Omental fat pad (tissue), 4 donors: Measurements from ENCODE around the gene FAM171A1. TPM values are rescaled to one million over a fixed set of nuclear protein-coding genes. Genes with fewer than 3 reads are reported as not detected.

ENCODE experiments used
- ATAC-seq: fragments of 150-250 bp; one replicate; pipeline ENCODE4 v1.9.1; 2016; ENCODE audit warnings: mild to moderate bottlenecking, moderate library complexity; ENCODE audit not compliant: low FRiP score
- DNase-seq: peaks from one replicate; pipeline ENCODE4 v3.0.0-alpha.2; 2019; ENCODE audit warnings: low spot score
- CTCF ChIP-seq, 3 donors: fragments of 450-650 bp; IDR thresholded peaks; one replicate each; pipeline ENCODE4 v1.5.1; 2016 to 2017; ENCODE audit warnings: antibody characterized with exemption in 3 of 3, mild to moderate bottlenecking in 3 of 3, moderate library complexity in 2 of 3
- total RNA-seq, 4 donors: library from RNA; depleted of rRNA; stranded (reverse); fragments of >200 nt; gene quantifications; one replicate each; pipeline ENCODE4 v1.1.0, GENCODE V29; 2016

The FAM171A1 gene
- total RNA-seq, 4 donors from 2014 or later, result 7.0 to 17.4 (median 15.2) TPM

GRCh38 chr10:15387021-15387420 lies 15.9 kb upstream of the FAM171A1 start:
- DNase-seq (no peak), ATAC-seq (no peak)
- no peak for TF ChIP-seq CTCF (IDR thresholded peaks at IDR 0.05)

GRCh38 chr10:15385552-15386455 lies 14.7 kb upstream of the FAM171A1 start:
- ATAC-seq, result no peak
- DNase-seq, result no peak
- TF ChIP-seq CTCF (IDR thresholded peaks at IDR 0.05), result no peak

GRCh38 chr10:15381420-15381819 lies 10.3 kb upstream of the FAM171A1 start:
- ATAC-seq (no peak), DNase-seq (no peak)
- TF ChIP-seq CTCF (IDR thresholded peaks at IDR 0.05), result no peak

GRCh38 chr10:15379078-15379477 lies 8.0 kb upstream of the FAM171A1 start:
- DNase-seq (no peak), ATAC-seq (no peak)
- TF ChIP-seq CTCF (IDR thresholded peaks at IDR 0.05), result no peak

GRCh38 chr10:15378569-15378968 lies 7.5 kb upstream of the FAM171A1 start:
- DNase-seq, result no peak
- no peak for TF ChIP-seq CTCF (IDR thresholded peaks at IDR 0.05)
- ATAC-seq, result no peak

GRCh38 chr10:15374566-15374965 lies 3.5 kb upstream of the FAM171A1 start:
- TF ChIP-seq CTCF (IDR thresholded peaks at IDR 0.05), result no peak
- ATAC-seq (no peak), DNase-seq (no peak)

- ATAC-seq, result no peak
- no peak for TF ChIP-seq CTCF (IDR thresholded peaks at IDR 0.05)
Observed at GRCh38 chr10:15374156-15374555, 3.1 kb upstream of the FAM171A1 start.

More at GRCh38 chr10:15374156-15374555, 3.1 kb upstream of the FAM171A1 start:
- no peak for DNase-seq
